NAMALWA (cell line): ENCODE data around the gene KLF7.

Experiments
- DNase-seq: peaks from one replicate; pipeline ENCODE4 v3.0.0-alpha.2; 2015; ENCODE audit warnings: low spot score

The KLF7 gene

GRCh38 chr2:207166349-207167098 lies 776 bp upstream of the KLF7 start:
- DNase-seq = no peak

- no peak for DNase-seq
Observed at GRCh38 chr2:207166039-207166348, 246 bp upstream of the KLF7 start.

- no peak for DNase-seq
Observed at GRCh38 chr2:207164006-207164831, 1.5 kb downstream of the KLF7 start.

GRCh38 chr2:207163756-207164005 lies 2.1 kb downstream of the KLF7 start:
- no peak for DNase-seq

GRCh38 chr2:207163053-207163755 lies 2.5 kb downstream of the KLF7 start:
- no peak for DNase-seq

- DNase-seq = no peak
Observed at GRCh38 chr2:207162316-207162715, 3.4 kb downstream of the KLF7 start.

- no peak for DNase-seq
Observed at GRCh38 chr2:207161247-207162123, 4.3 kb downstream of the KLF7 start.

- no peak for DNase-seq
Observed at GRCh38 chr2:207160115-207160514, 5.6 kb downstream of the KLF7 start.

- DNase-seq = no peak
Observed at GRCh38 chr2:207159002-207159401, 6.7 kb downstream of the KLF7 start.

GRCh38 chr2:207157731-207158130 lies 8.0 kb downstream of the KLF7 start:
- no peak for DNase-seq

- no peak for DNase-seq
Observed at GRCh38 chr2:207157162-207157481, 8.6 kb downstream of the KLF7 start.

- DNase-seq = no peak
Observed at GRCh38 chr2:207156451-207157161, 9.1 kb downstream of the KLF7 start.

GRCh38 chr2:207155516-207156444 lies 10.0 kb downstream of the KLF7 start:
- no peak for DNase-seq

GRCh38 chr2:207154556-207155510 lies 10.9 kb downstream of the KLF7 start:
- DNase-seq = no peak

GRCh38 chr2:207153266-207153975 lies 12.3 kb downstream of the KLF7 start:
- no peak for DNase-seq

- DNase-seq = no peak
Observed at GRCh38 chr2:207151048-207151447, 14.7 kb downstream of the KLF7 start.

- DNase-seq = no peak
Observed at GRCh38 chr2:207150284-207150683, 15.5 kb downstream of the KLF7 start.

GRCh38 chr2:207149249-207150213 lies 16.2 kb downstream of the KLF7 start:
- no peak for DNase-seq
